VCaP (cell line): Measurements from ENCODE around the gene RFPL3.

Experiments used
- H3K27ac ChIP-seq: fragments of 450-650 bp; 2 replicates; pipeline ENCODE4 v1.5.1; 2017
- CTCF ChIP-seq: fragments of 450-650 bp; conservative IDR thresholded peaks from 2 replicates; pipeline ENCODE4 v1.5.1; 2017; ENCODE audit warnings: mild to moderate bottlenecking, moderate library complexity

RFPL3 gene

GRCh38 chr22:32389685-32390084 is 32.0 kb downstream of the RFPL3 start:
- TF ChIP-seq CTCF, result peak; percentile 69

GRCh38 chr22:32395107-32395506 is 37.4 kb downstream of the RFPL3 start:
- H3K27ac ChIP-seq, result no peak overlapping the region
- no peak for TF ChIP-seq CTCF

More at GRCh38 chr22:32389685-32390084, 32.0 kb downstream of the RFPL3 start:
- no peak overlapping the region for H3K27ac ChIP-seq

- no peak overlapping the region for H3K27ac ChIP-seq
- no peak for TF ChIP-seq CTCF
Measured at GRCh38 chr22:32396255-32396654, 38.6 kb downstream of the RFPL3 start.

- TF ChIP-seq CTCF, result no peak
- no peak overlapping the region for H3K27ac ChIP-seq
Measured at GRCh38 chr22:32396746-32397145, 39.1 kb downstream of the RFPL3 start.

DNA sequence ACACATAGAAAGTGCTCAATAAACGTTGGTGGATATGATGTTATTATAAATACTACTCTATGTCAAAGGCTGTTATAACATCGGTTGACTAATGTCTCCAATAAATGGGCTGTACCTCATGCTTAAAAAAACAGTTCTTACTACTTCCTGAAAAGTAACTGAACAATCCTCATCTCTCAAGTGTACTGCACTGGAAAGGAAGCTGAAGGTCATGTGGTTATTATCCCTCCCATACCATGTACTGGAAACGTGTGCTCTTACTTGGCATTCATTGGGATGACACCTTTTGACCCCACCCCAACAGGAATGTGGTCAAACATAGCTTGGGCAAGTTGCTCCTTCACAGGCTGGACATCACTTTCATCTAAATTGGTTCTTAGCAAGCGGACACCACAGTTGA is 43.8 kb downstream of the RFPL3 start:
- no peak for TF ChIP-seq CTCF
- H3K27ac ChIP-seq, result no peak overlapping the region

GRCh38 chr22:32404021-32404420 is 46.4 kb downstream of the RFPL3 start:
- no peak overlapping the region for H3K27ac ChIP-seq
- TF ChIP-seq CTCF, result no peak

- no peak for TF ChIP-seq CTCF
Measured at GRCh38 chr22:32407312-32407711, 49.6 kb downstream of the RFPL3 start.

DNA sequence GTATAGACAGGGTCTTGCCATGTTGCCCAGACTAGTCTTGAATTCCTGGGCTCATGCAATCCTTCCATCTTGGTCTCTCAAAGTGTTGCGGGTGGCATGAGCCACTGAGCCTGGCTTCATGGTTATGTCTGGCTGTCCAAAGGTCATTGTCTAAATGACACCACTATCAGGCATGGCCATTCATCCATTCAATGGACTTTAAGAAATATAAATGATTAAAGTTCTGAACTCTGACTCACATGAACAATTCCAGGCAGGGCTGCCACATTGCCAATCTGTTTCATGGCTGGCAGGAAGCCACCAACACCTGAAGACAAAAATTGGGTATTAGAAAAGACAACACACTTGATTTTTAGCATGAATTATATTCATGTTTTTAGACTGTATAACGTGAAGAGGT is 50.3 kb downstream of the RFPL3 start:
- TF ChIP-seq CTCF, result no peak
- no peak overlapping the region for H3K27ac ChIP-seq

More at GRCh38 chr22:32407312-32407711, 49.6 kb downstream of the RFPL3 start:
- no peak overlapping the region for H3K27ac ChIP-seq
